ENCODE measurements around the gene GPC4. TPM values are rescaled to one million over a fixed set of nuclear protein-coding genes. Genes with fewer than 3 reads are reported as not detected.
"Not testable (repeated sequence)": the region's sequence is repeated elsewhere in the genome, so short reads cannot be mapped to it uniquely, and the experiment has no call there.

GPC4 gene
- total RNA-seq, 2 experiments from 2014 or later = not detected

DNA sequence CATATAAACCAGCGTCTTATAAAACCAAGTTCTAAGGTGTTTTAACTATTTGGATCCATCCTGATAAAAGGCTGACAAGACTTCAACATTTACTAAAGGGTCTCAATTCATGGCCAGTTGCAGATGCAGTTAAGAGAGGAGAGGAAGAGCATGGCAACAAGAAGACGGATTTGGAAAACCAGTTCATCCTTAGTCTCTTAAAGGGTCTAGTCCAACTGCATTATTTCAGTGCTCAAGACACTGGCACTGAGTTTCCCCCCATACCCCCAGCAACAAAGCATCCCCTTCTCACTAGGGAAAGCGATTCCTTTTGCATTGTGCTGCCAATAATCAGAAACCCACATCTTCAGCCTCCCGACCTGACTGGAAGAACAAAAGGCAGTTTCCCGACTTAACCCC, 106.8 kb downstream of the GPC4 start:
- intact Hi-C loops (cut with micrococcal nuclease) = no loop called here
- CTCF ChIA-PET = no interaction called here
- no peak for DNase-seq
- POLR2A ChIA-PET = no interaction called here
- Mint-ChIP-seq H3K4me3 (no peak overlapping the region), H3K36me3 (no peaks in the 10 kb centered on the region), H3K9me3 (no peaks in the 10 kb centered on the region), H3K27me3 (peaks cover 4% of the 10 kb centered on the region), H3K27ac (no peak overlapping the region), H3K4me1 (ENCODE audit: low read depth) (no peaks in the 10 kb centered on the region)

DNA sequence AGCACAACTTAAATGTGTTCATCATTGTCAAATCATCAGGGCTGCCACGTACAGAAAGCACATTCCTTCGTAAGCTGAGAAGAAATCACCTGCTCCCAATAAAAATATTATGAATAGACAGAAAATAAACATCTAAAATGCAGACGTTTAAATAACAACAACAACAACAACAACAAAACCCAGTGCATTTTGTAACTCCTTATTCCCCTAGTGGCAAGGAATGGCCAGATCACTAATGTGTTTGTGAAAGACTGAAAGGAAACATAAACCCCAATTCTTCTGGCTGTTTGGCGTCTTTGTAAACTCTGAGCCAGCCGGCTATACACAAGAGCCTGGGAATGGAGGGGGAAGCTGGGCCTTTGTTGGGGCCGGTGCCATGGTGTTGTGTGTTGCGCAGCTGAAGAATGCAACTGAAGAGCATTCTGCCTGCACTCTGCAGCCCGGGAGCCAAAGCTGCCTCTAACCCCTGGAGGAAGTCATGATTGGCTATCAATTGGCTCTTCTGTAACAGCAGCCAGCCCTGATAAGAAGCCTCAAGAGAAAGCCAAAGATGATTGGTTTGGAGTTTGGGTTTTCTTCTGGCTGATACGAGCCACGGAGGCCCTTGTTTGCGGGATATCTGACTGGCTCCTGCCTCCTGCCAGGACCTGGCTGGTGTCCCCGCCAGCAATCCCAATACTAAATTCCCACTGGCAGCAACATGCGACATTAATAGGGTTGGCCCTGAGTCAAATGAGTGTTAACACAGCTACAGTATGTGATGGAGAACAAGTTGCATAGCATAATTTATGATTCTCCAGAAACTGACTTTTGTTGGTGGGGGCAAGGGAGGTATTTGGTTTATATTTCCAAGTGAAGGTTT, 107.4 kb downstream of the GPC4 start:
- Mint-ChIP-seq H3K27me3 (peaks cover 4% of the 10 kb centered on the region), H3K9me3 (no peaks in the 10 kb centered on the region), H3K27ac (no peak overlapping the region), H3K4me1 (ENCODE audit: low read depth) (no peaks in the 10 kb centered on the region), H3K36me3 (no peaks in the 10 kb centered on the region), H3K4me3 (no peak overlapping the region)
- CTCF ChIA-PET = no interaction called here
- DNase-seq = no peak
- POLR2A ChIA-PET = no interaction called here
- intact Hi-C loops (cut with micrococcal nuclease) = no loop called here

DNA sequence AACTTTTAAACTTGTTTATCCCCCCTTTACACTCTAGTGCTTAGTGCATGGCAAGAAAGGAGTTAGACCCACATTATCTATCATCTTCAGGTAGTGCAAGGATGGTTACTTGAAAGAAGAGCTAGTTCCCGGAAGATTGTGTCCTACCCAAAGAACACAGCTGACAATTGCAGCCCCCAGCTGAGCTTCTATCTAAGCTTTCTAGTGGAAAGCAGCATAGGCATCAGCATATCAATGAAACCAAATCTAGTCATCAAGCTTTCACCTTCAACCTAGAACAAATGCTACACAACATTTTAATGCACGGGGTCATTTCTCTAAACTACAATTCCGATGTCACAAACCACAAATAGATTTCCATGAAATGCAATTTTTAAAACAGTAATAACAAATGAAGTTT, 108.2 kb downstream of the GPC4 start:
- intact Hi-C loops (cut with micrococcal nuclease) = no loop called here
- no peaks in the 10 kb centered on the region for H3K9me3 Mint-ChIP-seq
- no peaks in the 10 kb centered on the region for H3K36me3 Mint-ChIP-seq
- peaks cover 4% of the 10 kb centered on the region for H3K27me3 Mint-ChIP-seq
- no peaks in the 10 kb centered on the region for H3K4me1 Mint-ChIP-seq (ENCODE audit: low read depth)
- ChIA-PET CTCF (no interaction called here), POLR2A (no interaction called here)
- DNase-seq = no peak
- H3K4me3 Mint-ChIP-seq = no peak overlapping the region
- H3K27ac Mint-ChIP-seq = no peak overlapping the region

DNA sequence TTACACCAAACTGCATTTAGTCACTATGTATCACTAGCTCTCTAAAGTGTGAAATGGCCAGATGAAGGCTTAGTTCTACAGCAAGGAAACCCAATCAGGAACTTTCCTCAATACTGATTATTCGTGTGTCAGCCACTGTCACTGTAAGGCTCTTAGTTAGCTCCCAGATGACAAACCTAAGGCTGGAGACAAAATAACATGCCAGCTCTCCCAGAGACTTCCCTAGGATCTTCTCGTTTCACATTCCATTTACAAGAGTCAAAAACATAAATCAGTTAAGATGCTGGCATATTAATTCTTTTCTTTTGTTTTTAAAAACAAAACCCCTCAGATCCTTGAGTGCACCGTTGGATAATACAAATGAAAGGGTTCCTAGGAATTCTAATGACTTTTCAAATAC, 109.0 kb downstream of the GPC4 start:
- POLR2A ChIA-PET = no interaction called here
- CTCF ChIA-PET = no interaction called here
- no peak overlapping the region for H3K4me3 Mint-ChIP-seq
- no peaks in the 10 kb centered on the region for H3K4me1 Mint-ChIP-seq (ENCODE audit: low read depth)
- no peak overlapping the region for H3K27ac Mint-ChIP-seq
- H3K36me3 Mint-ChIP-seq = no peaks in the 10 kb centered on the region
- no peak for DNase-seq
- intact Hi-C loops (cut with micrococcal nuclease) = no loop called here
- no peaks in the 10 kb centered on the region for H3K27me3 Mint-ChIP-seq
- H3K9me3 Mint-ChIP-seq = no peaks in the 10 kb centered on the region

DNA sequence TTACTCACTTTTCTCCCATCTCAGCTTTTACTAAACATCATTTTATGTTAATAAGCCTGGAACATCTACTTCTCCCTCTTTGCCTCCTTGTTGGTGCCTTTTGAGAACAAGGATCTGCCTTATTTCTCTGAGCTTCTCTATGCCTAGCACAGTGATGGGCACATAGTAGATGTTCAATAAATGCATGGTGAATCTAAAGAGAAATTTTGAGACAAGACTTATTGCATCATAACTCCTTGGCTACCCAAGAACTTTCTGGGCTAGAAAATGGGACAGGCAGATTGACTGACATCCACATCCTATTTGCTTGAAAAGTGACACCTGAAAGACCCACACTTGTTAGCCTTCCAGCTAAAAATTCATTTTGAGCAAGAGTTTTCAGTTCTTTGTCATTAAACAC, 109.9 kb downstream of the GPC4 start:
- ChIA-PET CTCF (no interaction called here), POLR2A (no interaction called here)
- H3K27ac Mint-ChIP-seq = no peak overlapping the region
- no peaks in the 10 kb centered on the region for H3K4me1 Mint-ChIP-seq (ENCODE audit: low read depth)
- no peaks in the 10 kb centered on the region for H3K27me3 Mint-ChIP-seq
- no peak for DNase-seq
- no peaks in the 10 kb centered on the region for H3K9me3 Mint-ChIP-seq
- intact Hi-C loops (cut with micrococcal nuclease) = no loop called here
- no peak overlapping the region for H3K4me3 Mint-ChIP-seq
- no peaks in the 10 kb centered on the region for H3K36me3 Mint-ChIP-seq

DNA sequence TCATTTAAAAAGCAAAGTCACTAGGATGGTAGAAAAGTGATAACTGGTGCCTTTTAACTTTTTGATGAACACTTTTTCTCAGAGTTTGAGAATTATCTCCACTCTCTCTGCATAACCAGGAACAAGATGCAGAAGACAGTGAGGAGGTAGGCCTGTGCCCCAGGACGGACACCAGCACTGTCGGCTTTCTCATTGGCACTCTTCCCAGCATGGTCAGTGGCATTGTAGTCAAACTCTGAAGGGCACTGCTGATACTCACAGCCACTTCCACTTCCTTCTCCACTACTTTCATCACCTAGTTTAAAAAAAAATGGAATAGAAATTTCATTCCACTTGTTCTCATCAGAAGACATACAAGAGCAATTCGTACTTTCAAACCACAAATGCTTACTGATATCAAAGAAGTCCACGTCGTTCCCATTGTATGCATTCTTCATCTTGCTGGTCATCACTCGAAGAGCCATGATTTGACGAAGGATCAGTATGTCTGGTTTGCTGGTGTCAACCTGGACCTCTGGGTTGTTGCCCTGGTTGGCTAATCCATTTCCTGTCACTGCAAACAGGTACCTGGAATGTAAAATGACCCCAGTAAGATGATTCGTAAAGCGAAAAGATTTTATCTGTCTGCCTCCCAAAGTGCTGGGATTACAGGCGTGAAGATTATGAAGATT, 112.4 kb downstream of the GPC4 start:
- no peak for DNase-seq
- ChIA-PET CTCF (no interaction called here), POLR2A (no interaction called here)
- Mint-ChIP-seq H3K4me1 (ENCODE audit: low read depth) (no peaks in the 10 kb centered on the region), H3K4me3 (no peak overlapping the region), H3K27me3 (no peaks in the 10 kb centered on the region), H3K36me3 (no peaks in the 10 kb centered on the region), H3K27ac (no peak overlapping the region), H3K9me3 (no peaks in the 10 kb centered on the region)
- intact Hi-C loops (cut with micrococcal nuclease) = no loop called here

DNA sequence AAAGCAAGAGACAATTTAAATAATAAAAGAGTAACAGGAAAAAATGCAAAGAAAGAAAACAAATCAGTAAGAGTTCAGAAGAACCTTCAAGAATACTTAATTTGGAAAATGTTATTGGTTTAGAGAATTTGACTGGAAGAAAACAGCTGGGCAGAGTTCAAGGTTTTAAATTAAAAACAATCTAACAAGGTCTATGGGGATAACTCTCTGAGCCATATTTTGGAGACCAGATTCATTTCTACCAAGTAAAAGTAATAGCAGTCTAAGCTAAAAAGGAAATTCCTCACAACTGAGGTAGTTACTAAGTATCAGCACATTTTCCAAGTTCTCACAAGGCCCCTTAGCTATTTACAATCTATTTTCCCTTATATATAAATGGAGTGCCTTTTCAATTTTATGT, 114.7 kb downstream of the GPC4 start:
- Mint-ChIP-seq H3K4me1 (ENCODE audit: low read depth) (no peaks in the 10 kb centered on the region), H3K4me3 (no peak overlapping the region)
- POLR2A ChIA-PET = no interaction called here

DNA sequence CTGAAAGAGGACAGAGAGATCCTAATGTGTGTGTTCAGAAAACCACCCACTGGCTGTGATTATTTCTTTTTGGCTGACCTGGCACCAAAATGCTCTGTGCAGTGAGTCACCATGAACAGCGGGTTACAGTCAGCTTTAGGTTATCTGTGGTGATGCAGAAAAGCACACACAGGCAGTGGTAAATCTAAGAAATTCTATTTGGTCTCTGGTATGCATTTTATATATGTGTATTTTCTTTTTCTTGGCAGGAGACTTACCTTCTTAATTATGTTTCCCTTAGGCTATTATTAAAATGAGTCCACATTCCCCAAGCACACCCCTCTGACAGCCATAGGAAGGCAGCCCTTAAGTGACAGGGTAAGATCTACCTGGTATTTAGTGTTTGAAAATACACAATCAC, 118.0 kb downstream of the GPC4 start:
- no peaks in the 10 kb centered on the region for H3K27me3 Mint-ChIP-seq

More for the DNA sequence above, 114.7 kb downstream of the GPC4 start:
- H3K27ac Mint-ChIP-seq = no peak overlapping the region
- no peaks in the 10 kb centered on the region for H3K36me3 Mint-ChIP-seq
- H3K27me3 Mint-ChIP-seq = no peaks in the 10 kb centered on the region
- intact Hi-C loops (cut with micrococcal nuclease) = no loop called here
- CTCF ChIA-PET = no interaction called here
- no peaks in the 10 kb centered on the region for H3K9me3 Mint-ChIP-seq
- DNase-seq = no peak

DNA sequence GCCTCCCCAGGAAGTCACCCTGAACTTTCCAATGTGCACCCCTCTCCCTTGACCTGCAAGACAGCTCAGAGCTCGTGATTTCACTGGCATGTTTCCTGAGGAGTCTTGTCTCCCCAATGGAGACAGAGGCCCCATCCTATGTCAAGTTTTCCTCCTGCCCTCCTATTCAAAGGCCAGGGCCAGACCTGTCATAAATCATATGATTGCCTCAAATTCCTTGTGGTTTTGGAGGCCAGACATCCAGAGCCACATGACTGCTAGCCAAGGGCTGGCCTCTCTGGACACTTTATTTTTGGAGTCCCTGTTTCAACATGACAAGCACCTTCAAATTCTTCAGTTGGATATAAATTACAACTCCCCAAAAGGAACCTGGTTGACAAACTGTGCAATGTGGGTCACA, 121.2 kb downstream of the GPC4 start:
- Mint-ChIP-seq H3K27me3 (no peaks in the 10 kb centered on the region), H3K27ac (no peak overlapping the region), H3K9me3 (no peaks in the 10 kb centered on the region), H3K4me3 (no peak overlapping the region), H3K4me1 (ENCODE audit: low read depth) (no peaks in the 10 kb centered on the region), H3K36me3 (no peaks in the 10 kb centered on the region)
- CTCF ChIA-PET = no interaction called here
- intact Hi-C loops (cut with micrococcal nuclease) = no loop called here
- DNase-seq = no peak
- POLR2A ChIA-PET = no interaction called here

More for the DNA sequence above, 118.0 kb downstream of the GPC4 start:
- ChIA-PET POLR2A (no interaction called here), CTCF (no interaction called here)
- Mint-ChIP-seq H3K36me3 (no peaks in the 10 kb centered on the region), H3K4me3 (no peak overlapping the region), H3K27ac (no peak overlapping the region), H3K4me1 (ENCODE audit: low read depth) (no peaks in the 10 kb centered on the region), H3K9me3 (no peaks in the 10 kb centered on the region)
- intact Hi-C loops (cut with micrococcal nuclease) = no loop called here
- DNase-seq = no peak

DNA sequence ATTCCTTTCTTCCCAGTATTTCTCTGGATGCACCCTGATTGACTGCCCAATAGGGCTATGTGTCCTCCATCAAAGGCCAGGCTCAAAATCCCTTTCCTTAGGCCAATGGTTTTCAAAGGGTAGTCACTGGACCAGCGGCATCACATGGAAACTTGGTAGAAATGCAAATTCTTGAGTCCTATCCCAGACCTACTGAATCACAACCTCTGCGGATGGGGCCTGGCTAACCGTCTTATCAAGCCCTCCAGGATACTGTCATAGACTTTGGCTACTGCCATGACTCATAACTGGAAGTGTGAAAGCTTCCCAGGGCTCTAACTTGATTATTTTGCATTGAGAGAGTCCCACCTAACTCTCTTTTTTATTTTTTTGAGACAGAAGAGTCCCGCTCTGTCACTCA, 125.2 kb downstream of the GPC4 start:
- no peak for DNase-seq
- POLR2A ChIA-PET = no interaction called here
- H3K4me1 Mint-ChIP-seq (ENCODE audit: low read depth) = no peaks in the 10 kb centered on the region
- CTCF ChIA-PET = no interaction called here
- no peaks in the 10 kb centered on the region for H3K27me3 Mint-ChIP-seq
- H3K4me3 Mint-ChIP-seq = no peak overlapping the region
- intact Hi-C loops (cut with micrococcal nuclease) = no loop called here
- no peak overlapping the region for H3K27ac Mint-ChIP-seq
- H3K9me3 Mint-ChIP-seq = no peaks in the 10 kb centered on the region
- H3K36me3 Mint-ChIP-seq = no peaks in the 10 kb centered on the region

DNA sequence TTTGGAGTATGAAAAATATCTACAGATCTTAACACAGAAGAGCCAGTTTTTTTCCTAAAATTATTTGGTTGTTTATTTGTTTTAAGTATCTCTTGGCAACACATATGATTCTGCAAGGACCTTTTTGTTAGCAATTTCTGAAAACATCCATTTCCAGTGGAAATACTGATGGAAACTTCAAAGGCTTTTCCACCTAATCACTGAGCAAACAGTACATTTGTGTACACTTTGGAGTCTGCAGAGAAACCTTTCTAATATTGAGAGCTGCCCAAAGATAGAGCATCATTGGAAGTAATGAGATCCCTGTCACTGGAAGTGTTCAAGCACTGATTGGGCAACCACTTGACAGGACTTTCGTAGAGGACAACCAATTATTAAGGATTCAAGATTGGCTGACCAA, 127.4 kb downstream of the GPC4 start:
- H3K4me1 Mint-ChIP-seq (ENCODE audit: low read depth) = no peaks in the 10 kb centered on the region
- intact Hi-C loops (cut with micrococcal nuclease) = no loop called here
- CTCF ChIA-PET = no interaction called here

DNA sequence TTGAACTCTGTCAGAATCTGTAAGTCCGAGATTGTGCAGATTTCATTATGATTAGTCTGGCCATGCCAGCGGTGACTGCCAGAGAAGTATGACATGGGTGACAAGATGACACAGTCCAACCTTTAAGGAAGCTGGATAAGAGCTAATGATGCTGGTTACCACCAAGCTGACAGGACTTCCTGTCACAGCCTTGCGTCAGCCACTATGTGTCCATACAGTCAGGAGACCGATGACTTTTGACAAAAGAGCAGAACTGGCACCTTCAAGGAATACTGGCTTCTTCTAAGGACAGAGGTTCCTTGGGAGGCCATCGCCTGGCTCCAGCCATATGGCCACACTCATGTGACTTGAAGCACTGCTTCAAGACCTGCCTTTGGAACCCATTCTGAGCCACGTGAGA, 129.9 kb downstream of the GPC4 start:
- no peak overlapping the region for H3K27ac Mint-ChIP-seq
- H3K4me1 Mint-ChIP-seq (ENCODE audit: low read depth) = no peaks in the 10 kb centered on the region
- peaks cover 1% of the 10 kb centered on the region for H3K27me3 Mint-ChIP-seq
- CTCF ChIA-PET = no interaction called here
- DNase-seq = no peak
- no peak overlapping the region for H3K4me3 Mint-ChIP-seq
- no peaks in the 10 kb centered on the region for H3K9me3 Mint-ChIP-seq
- POLR2A ChIA-PET = no interaction called here
- H3K36me3 Mint-ChIP-seq = no peaks in the 10 kb centered on the region
- intact Hi-C loops (cut with micrococcal nuclease) = no loop called here

More for the DNA sequence above, 127.4 kb downstream of the GPC4 start:
- no peaks in the 10 kb centered on the region for H3K27me3 Mint-ChIP-seq
- no peaks in the 10 kb centered on the region for H3K36me3 Mint-ChIP-seq
- POLR2A ChIA-PET = no interaction called here
- no peak overlapping the region for H3K27ac Mint-ChIP-seq
- DNase-seq = no peak
- H3K9me3 Mint-ChIP-seq = no peaks in the 10 kb centered on the region
- no peak overlapping the region for H3K4me3 Mint-ChIP-seq

DNA sequence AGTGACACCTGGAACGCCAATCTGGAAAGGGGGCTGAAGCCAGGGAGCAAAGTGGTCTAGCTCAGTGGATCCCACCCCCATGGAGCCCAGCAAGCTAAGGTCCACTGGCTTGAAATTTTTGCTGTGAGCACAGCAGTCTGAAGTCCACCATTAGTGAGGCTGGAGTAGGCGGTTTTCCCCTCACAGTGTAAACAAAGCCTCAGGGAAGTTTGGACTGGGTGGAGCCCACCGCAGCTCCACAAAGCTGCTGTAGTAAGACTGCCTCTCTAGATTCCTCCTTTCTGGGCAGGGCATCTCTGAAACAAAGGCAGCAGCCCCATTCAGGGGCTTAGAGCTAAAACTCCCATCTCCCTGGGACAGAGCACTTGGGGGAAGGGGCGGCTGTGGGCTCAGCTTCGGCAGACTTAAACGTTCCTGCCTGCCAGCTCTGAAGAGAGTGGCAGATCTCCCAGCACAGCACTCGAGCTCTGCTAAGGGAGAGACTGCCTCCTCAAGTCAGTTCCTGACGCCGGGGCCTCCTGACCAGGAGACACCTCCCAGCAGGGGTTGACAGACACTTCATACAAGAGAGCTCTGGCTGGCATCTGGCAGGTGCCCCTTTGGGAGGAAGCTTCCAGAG, 136.1 kb downstream of the GPC4 start:
- H3K4me1 Mint-ChIP-seq (ENCODE audit: low read depth); H3K27ac Mint-ChIP-seq; intact Hi-C loops (cut with micrococcal nuclease): not testable (repeated sequence)

More for the DNA sequence above, 136.1 kb downstream of the GPC4 start:
- POLR2A ChIA-PET, H3K4me3 Mint-ChIP-seq, H3K36me3 Mint-ChIP-seq, H3K9me3 Mint-ChIP-seq, H3K27me3 Mint-ChIP-seq, CTCF ChIA-PET, DNase-seq: not testable (repeated sequence)
